HepG2 (cell line): ENCODE measurements around the gene APBA1. TPM values are rescaled to one million over a fixed set of nuclear protein-coding genes. Genes with fewer than 3 reads are reported as not detected.

Experiments used
- ATAC-seq: fragments of 200-7000 bp; cut with Tn5 transposase; 3 replicates; pipeline ENCODE4 v1.9.1; 2020; ENCODE audit warnings: mild to moderate bottlenecking, moderate library complexity
- BruUV-seq: library from RNA; stranded (reverse); fragments of 400-500 nt; replicated peaks from 2 replicates; lab custom pipeline; 2021; lab: Mats Ljungman, UMichigan
- CTCF ChIA-PET: fragments of 300-600 bp; formaldehyde crosslinking; extraction: SDS; loops from one replicate; lab custom pipeline; 2021; ENCODE audit warnings: low total read pairs, inconsistent platforms, low intra/inter-chr PET ratio; lab: Yijun Ruan, JAX
- POLR2A ChIA-PET: fragments of 350-600 bp; sonication (Branson Sonifier 250); formaldehyde crosslinking; loops from one replicate; lab custom pipeline; 2020; ENCODE audit warnings: antibody characterized with exemption, inconsistent platforms; lab: Yijun Ruan, JAX
- DNase-seq: peaks from one replicate; pipeline ENCODE4 v3.0.0-alpha.2; 2015; ENCODE audit warnings: low spot score
- FAIRE-seq: peaks from 3 replicates; lab custom pipeline; 2011; peaks lifted over from hg19 to GRCh38; lab: Jason Lieb, UNC
- H2AFZ ChIP-seq: one replicate; pipeline ENCODE4 v1.6.1; 2011; ENCODE audit warnings: low read length, inconsistent platforms
- H3K27ac ChIP-seq: fragments of 300-600 bp; 3 replicates; pipeline ENCODE4 v1.8.0; 2011; ENCODE audit warnings: mixed run types, mild to moderate bottlenecking, mixed read lengths, low read length, inconsistent platforms; ENCODE audit not compliant: insufficient read depth; ENCODE audit errors: extremely low read length
- H3K27me3 ChIP-seq, 2 experiments: fragments of 200-600 bp in 1 of 2; 2 replicates in 1 of 2; 3 replicates in 1 of 2; pipeline versions ENCODE4 v1.6.0 to v1.8.0; 2011; ENCODE audit warnings: low read length in 2 of 2, mild to moderate bottlenecking in 2 of 2, moderate library complexity in 2 of 2, inconsistent platforms in 1 of 2; ENCODE audit not compliant: insufficient read depth in 2 of 2, control insufficient read depth in 1 of 2
- H3K36me3 ChIP-seq, 2 experiments: fragments of 200-600 bp in 1 of 2; replicated peaks in 1 of 2; 2 replicates in 1 of 2; 3 replicates in 1 of 2; pipeline versions ENCODE4 v1.5.1 to v1.8.0; 2011; ENCODE audit warnings: low read length in 2 of 2, inconsistent platforms in 1 of 2; ENCODE audit not compliant: insufficient read depth in 2 of 2, control insufficient read depth in 1 of 2
- H3K4me1 ChIP-seq: 2 replicates; pipeline ENCODE4 v1.5.1; 2012; ENCODE audit warnings: low read length, inconsistent platforms; ENCODE audit not compliant: insufficient read depth
- H3K4me2 ChIP-seq: 2 replicates; pipeline ENCODE4 v1.6.0; 2011; ENCODE audit warnings: low read depth, low read length, inconsistent platforms
- H3K4me3 ChIP-seq, 3 experiments: fragments of 200-600 bp in 1 of 3; sonication (generic), shearing (Covaris generic) in 1 of 3; replicated peaks in 1 of 3; 2 replicates each; pipeline ENCODE4 v1.5.1; 2011 to 2016; ENCODE audit warnings: low read length in 3 of 3, inconsistent platforms in 2 of 3, low read depth in 2 of 3, mild to moderate bottlenecking in 2 of 3, control low read depth in 1 of 3, mixed read lengths in 1 of 3; ENCODE audit not compliant: insufficient read depth in 1 of 3
- H3K79me2 ChIP-seq: one replicate; pipeline ENCODE4 v1.6.1; 2011; ENCODE audit warnings: low read length, inconsistent platforms; ENCODE audit not compliant: insufficient read depth
- H3K9ac ChIP-seq: 2 replicates; pipeline ENCODE4 v1.6.0; 2011; ENCODE audit warnings: mild to moderate bottlenecking, low read depth, low read length, inconsistent platforms; ENCODE audit not compliant: insufficient read depth
- H3K9me3 ChIP-seq: 2 replicates; pipeline ENCODE4 v1.5.1; 2012; ENCODE audit warnings: mild to moderate bottlenecking, low read length
- H4K20me1 ChIP-seq: 2 replicates; pipeline ENCODE4 v1.6.0; 2011; ENCODE audit warnings: inconsistent platforms, mild to moderate bottlenecking, low read length, moderate library complexity; ENCODE audit not compliant: insufficient read depth
- ATF2 ChIP-seq: sonication (generic); formaldehyde crosslinking; IDR thresholded peaks from 2 replicates; pipeline ENCODE4 v1.4.0; 2020; ENCODE audit warnings: missing genetic modification reagents
- CBX1 ChIP-seq: IDR thresholded peaks from one replicate; pipeline ENCODE4 v1.6.1; 2016; ENCODE audit warnings: antibody characterized with exemption, low read depth
- GABPB1 ChIP-seq: IDR thresholded peaks from 2 replicates; pipeline ENCODE4 v1.6.1; 2016; ENCODE audit warnings: mild to moderate bottlenecking, missing genetic modification reagents, moderate library complexity, missing compliant biosample characterization
- GLI4 ChIP-seq: sonication (generic); formaldehyde crosslinking; IDR thresholded peaks from 2 replicates; pipeline ENCODE4 v1.5.1; 2020; ENCODE audit warnings: missing genetic modification reagents, mild to moderate bottlenecking, moderate library complexity, borderline replicate concordance
- HMG20A ChIP-seq: IDR thresholded peaks from 2 replicates; pipeline ENCODE4 v1.6.1; 2016; ENCODE audit warnings: borderline replicate concordance
- HOXA3 ChIP-seq: sonication (generic); formaldehyde crosslinking; IDR thresholded peaks from 2 replicates; pipeline ENCODE4 v1.5.0; 2020; ENCODE audit warnings: missing genetic modification reagents
- ISL2 ChIP-seq: sonication (generic); formaldehyde crosslinking; IDR thresholded peaks from 2 replicates; pipeline ENCODE4 v1.5.0; 2020; ENCODE audit warnings: missing genetic modification reagents
- ISX ChIP-seq: sonication (generic); formaldehyde crosslinking; conservative IDR thresholded peaks from 2 replicates; pipeline ENCODE4 v1.5.0; 2020; ENCODE audit warnings: missing genetic modification reagents
- NR2C2 ChIP-seq: sonication (generic); formaldehyde crosslinking; IDR thresholded peaks from 2 replicates; pipeline ENCODE4 v1.4.0; 2020; ENCODE audit warnings: missing genetic modification reagents, mild to moderate bottlenecking, moderate library complexity, borderline replicate concordance
- SNAI1 ChIP-seq: sonication (generic); formaldehyde crosslinking; IDR thresholded peaks from 2 replicates; pipeline ENCODE4 v1.5.0; 2020; ENCODE audit warnings: mild to moderate bottlenecking, missing genetic modification reagents, borderline replicate concordance
- SNAPC5 ChIP-seq: sonication (generic); formaldehyde crosslinking; IDR thresholded peaks from 2 replicates; pipeline ENCODE4 v1.8.1; 2023; ENCODE audit warnings: mild to moderate bottlenecking, missing genetic modification reagents, borderline replicate concordance
- ZFY ChIP-seq: sonication (generic); formaldehyde crosslinking; IDR thresholded peaks from 2 replicates; pipeline ENCODE4 v1.4.0; 2020; ENCODE audit warnings: missing genetic modification reagents
- ZFYVE20 ChIP-seq: sonication (generic); formaldehyde crosslinking; IDR thresholded peaks from 2 replicates; pipeline ENCODE4 v1.8.0; 2023; ENCODE audit warnings: low read depth, mild to moderate bottlenecking, moderate library complexity, missing genetic modification reagents, borderline replicate concordance
- ZNF3 ChIP-seq: IDR thresholded peaks from 2 replicates; pipeline ENCODE4 v1.7.0; 2017; ENCODE audit warnings: inconsistent platforms
- ZNF33B ChIP-seq: sonication (generic); formaldehyde crosslinking; IDR thresholded peaks from 2 replicates; pipeline ENCODE4 v1.5.1; 2020; ENCODE audit warnings: mild to moderate bottlenecking, missing genetic modification reagents
- ZNF781 ChIP-seq: sonication (generic); formaldehyde crosslinking; IDR thresholded peaks from 2 replicates; pipeline ENCODE4 v1.5.1; 2020; ENCODE audit warnings: borderline replicate concordance, mild to moderate bottlenecking, missing genetic modification reagents; ENCODE audit errors: not compliant biosample characterization
- WGBS: methylation state at CpG from one replicate; pipeline ENCODE4 v1.1.6; 2017; ENCODE audit warnings: low lambda C conversion rate; 5-methylcytosine and 5-hydroxymethylcytosine counted together
- in situ Hi-C: cut with HindIII; loops from 2 replicates; pipeline ENCODE4 v1.10.0; 2017; ENCODE audit warnings: low pct_unique_long_range_greater_than_20kb; ENCODE audit not compliant: extremely low pct_ligation_motif_present
- intact Hi-C: fragments of 100-400 bp; cut with micrococcal nuclease; formaldehyde crosslinking; loops from one replicate; pipeline ENCODE4 v1.10.0; 2022; ENCODE audit not compliant: unreplicated experiment
- polyA plus RNA-seq, 8 experiments: library from polyadenylated mRNA; depleted of rRNA in 3 of 8; stranded (reverse) in 7 of 8; unstranded in 1 of 8; fragments of >200 nt; fragmentation: Illumina TruSeq in 4 of 8; extraction: Trizol in 4 of 8; gene quantifications; 2 replicates each; pipeline versions ENCODE4 v1.2.1 to v1.2.3, GENCODE V29; 2011 to 2016; ENCODE audit warnings: low read depth in 4 of 8, missing spikeins in 1 of 8, mixed read lengths in 1 of 8; ENCODE audit not compliant: insufficient read depth in 1 of 8
- total RNA-seq, 5 experiments: library from RNA; depleted of rRNA; stranded (reverse); fragments of >200 nt; fragmentation: Illumina TruSeq; extraction: Trizol; gene quantifications; 2 replicates each; pipeline ENCODE4 v1.2.3, GENCODE V29; 2016; ENCODE audit warnings: low read depth in 1 of 5
- TF ChIP-seq, protein P1 (sequence below): sonication (generic); formaldehyde crosslinking; conservative IDR thresholded peaks from 2 replicates; pipeline ENCODE4 v1.5.0; 2020; ENCODE audit warnings: missing genetic modification reagents

Gene APBA1
- total and polyA plus RNA-seq, 2 of the 13 experiments (the other 11 are each of a cell fraction or from before 2014, with no cell fraction given): 0.15 TPM; not detected in 1

- Histone ChIP-seq H3K79me2 (no peaks in the 10 kb centered on the region), H3K9ac (no peak overlapping the region), H3K4me1 (peaks cover 33% of the 10 kb centered on the region), H3K4me2 (no peak overlapping the region), H3K4me3 (no peak overlapping the region), H2AFZ (no peak overlapping the region), H3K9me3 (no peaks in the 10 kb centered on the region), H3K27me3 (no peaks in the 10 kb centered on the region), H3K36me3 (no peaks in the 10 kb centered on the region), H4K20me1 (no peaks in the 10 kb centered on the region), H3K27ac (no peak overlapping the region)
- ChIA-PET CTCF (no interaction called here), POLR2A (no interaction called here)
- intact Hi-C loops (no loop called here), in situ Hi-C loops (no loop called here)
- WGBS: 29% methylated on average over 1 of the region's 1 CpG
- no TSS peak for BruUV-seq
- DNase-seq: no peak
- FAIRE-seq: no peak
- TF ChIP-seq, protein P1, sequence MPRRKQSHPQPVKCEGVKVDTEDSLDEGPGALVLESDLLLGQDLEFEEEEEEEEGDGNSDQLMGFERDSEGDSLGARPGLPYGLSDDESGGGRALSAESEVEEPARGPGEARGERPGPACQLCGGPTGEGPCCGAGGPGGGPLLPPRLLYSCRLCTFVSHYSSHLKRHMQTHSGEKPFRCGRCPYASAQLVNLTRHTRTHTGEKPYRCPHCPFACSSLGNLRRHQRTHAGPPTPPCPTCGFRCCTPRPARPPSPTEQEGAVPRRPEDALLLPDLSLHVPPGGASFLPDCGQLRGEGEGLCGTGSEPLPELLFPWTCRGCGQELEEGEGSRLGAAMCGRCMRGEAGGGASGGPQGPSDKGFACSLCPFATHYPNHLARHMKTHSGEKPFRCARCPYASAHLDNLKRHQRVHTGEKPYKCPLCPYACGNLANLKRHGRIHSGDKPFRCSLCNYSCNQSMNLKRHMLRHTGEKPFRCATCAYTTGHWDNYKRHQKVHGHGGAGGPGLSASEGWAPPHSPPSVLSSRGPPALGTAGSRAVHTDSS: no peak
- no peak for TF ChIP-seq GLI4 (CRISPR knock-in tag)
- TF ChIP-seq SNAI1 (CRISPR knock-in tag): no peak
- no peak for TF ChIP-seq GABPB1 (CRISPR knock-in tag)
- no peak for TF ChIP-seq ISL2 (CRISPR knock-in tag)
- no peak for TF ChIP-seq HOXA3 (CRISPR knock-in tag)
- TF ChIP-seq ZNF3 (CRISPR knock-in tag): no peak
- TF ChIP-seq SNAPC5 (CRISPR knock-in tag): no peak
- TF ChIP-seq CBX1: no peak
- TF ChIP-seq ATF2 (CRISPR knock-in tag): no peak
- TF ChIP-seq HMG20A (CRISPR knock-in tag): no peak
- no peak for TF ChIP-seq ZFYVE20 (CRISPR knock-in tag)
- TF ChIP-seq ZNF781 (CRISPR knock-in tag): no peak
- TF ChIP-seq ISX: no peak
- no peak for TF ChIP-seq ZNF33B
- no peak for TF ChIP-seq NR2C2 (CRISPR knock-in tag)
- TF ChIP-seq ZFY (CRISPR knock-in tag): no peak
- TF ChIP-seq, all 625 proteins: peak for 0
- no peak for ATAC-seq
Measured at GRCh38 chr9:69577123-69577522, 95.0 kb downstream of the APBA1 start.
